NB4 (cell line): ENCODE measurements around the gene DUSP16.

Source experiments
- CTCF ChIP-seq: IDR thresholded peaks from one replicate; pipeline ENCODE4 v1.5.1; 2012; ENCODE audit warnings: low read depth, low read length
- POLR2A ChIP-seq: IDR thresholded peaks from 2 replicates; pipeline ENCODE4 v1.6.1; 2011; ENCODE audit warnings: mild to moderate bottlenecking; ENCODE audit not compliant: insufficient read length; ENCODE audit errors: extremely low read depth

DNA sequence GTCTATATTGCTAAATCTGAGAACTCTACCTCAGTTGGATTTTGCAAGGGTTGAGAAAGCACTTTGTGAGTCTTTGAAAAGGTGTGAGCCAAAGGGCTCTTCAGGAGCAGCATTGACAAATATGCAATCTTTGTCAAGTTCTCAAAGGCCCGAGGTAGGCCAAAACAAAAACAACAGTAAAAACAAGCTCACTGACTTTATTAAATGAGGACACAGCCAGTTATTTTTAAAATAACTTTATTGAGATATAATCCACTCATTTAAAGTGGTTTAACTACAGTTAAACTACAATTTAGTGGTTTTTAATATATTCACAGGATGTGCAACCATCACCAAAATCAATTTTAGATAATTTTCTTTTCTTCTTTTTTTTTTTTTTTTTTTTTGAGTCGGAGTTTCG lies 47.0 kb upstream of the DUSP16 start:
- TF ChIP-seq CTCF: no peak
- TF ChIP-seq POLR2A: no peak
